K562 (cell line): ENCODE results near the gene SOX18. TPM values are rescaled to one million over a fixed set of nuclear protein-coding genes. Genes with fewer than 3 reads are reported as not detected.

ENCODE experiments used
- CGGBP1 ChIP-seq: fragments of 250-450 bp; sonication (Bioruptor Pico); IDR thresholded peaks from 2 replicates; pipeline ENCODE4 v1.9.0; 2021; ENCODE audit warnings: mild to moderate bottlenecking
- CREB3L1 ChIP-seq: fragments of 450-650 bp; IDR thresholded peaks from 2 replicates; pipeline ENCODE4 v1.6.1; 2014; ENCODE audit warnings: low read depth, mild to moderate bottlenecking, moderate library complexity, borderline replicate concordance
- FOXJ3 ChIP-seq: sonication (generic); formaldehyde crosslinking; IDR thresholded peaks from 2 replicates; pipeline ENCODE4 v1.4.0; 2020; ENCODE audit warnings: mild to moderate bottlenecking, missing genetic modification reagents
- FOXK2 ChIP-seq, 2 experiments: fragments of 450-650 bp; IDR thresholded peaks in 1 of 2; conservative IDR thresholded peaks in 1 of 2; 2 replicates each; pipeline ENCODE4 v1.6.1; 2016; ENCODE audit warnings: low read depth in 2 of 2, mild to moderate bottlenecking in 1 of 2
- HCFC1 ChIP-seq: IDR thresholded peaks from 2 replicates; pipeline ENCODE4 v1.6.1; 2012; ENCODE audit warnings: low read depth, low read length, improper control_type of control experiment
- HES1 ChIP-seq: fragments of 450-650 bp; IDR thresholded peaks from 2 replicates; pipeline ENCODE4 v1.6.1; 2016; ENCODE audit warnings: low read depth, mild to moderate bottlenecking, moderate library complexity
- NFRKB ChIP-seq: fragments of 450-650 bp; IDR thresholded peaks from 2 replicates; pipeline ENCODE4 v1.6.1; 2016; ENCODE audit warnings: low read depth
- PCBP1 ChIP-seq: fragments of 200-400 bp; formaldehyde crosslinking; IDR thresholded peaks from 2 replicates; pipeline ENCODE4 v1.6.1; 2018; ENCODE audit warnings: mild to moderate bottlenecking, low read depth, low read length; ENCODE audit not compliant: poor library complexity, severe bottlenecking
- SREBF2 ChIP-seq: sonication (generic); formaldehyde crosslinking; IDR thresholded peaks from 2 replicates; pipeline ENCODE4 v1.4.0; 2020; ENCODE audit warnings: mild to moderate bottlenecking, missing genetic modification reagents
- TFE3 ChIP-seq: fragments of 450-650 bp; formaldehyde crosslinking; IDR thresholded peaks from 2 replicates; pipeline ENCODE4 v1.4.0; 2020; ENCODE audit warnings: mild to moderate bottlenecking, mixed read lengths
- TSHZ1 ChIP-seq: fragments of 250-450 bp; sonication (Bioruptor Pico); IDR thresholded peaks from 2 replicates; pipeline ENCODE4 v1.4.0; 2020; ENCODE audit warnings: mild to moderate bottlenecking, moderate library complexity
- ZHX1 ChIP-seq: fragments of 150-350 bp; conservative IDR thresholded peaks from 2 replicates; pipeline ENCODE4 v1.6.1; 2014; ENCODE audit warnings: low read length
- ZNF431 ChIP-seq: sonication (generic); formaldehyde crosslinking; IDR thresholded peaks from 2 replicates; pipeline ENCODE4 v1.8.0; 2022; ENCODE audit warnings: mild to moderate bottlenecking, missing genetic modification reagents
- ZNF512 ChIP-seq: IDR thresholded peaks from 2 replicates; pipeline ENCODE4 v1.6.1; 2016; ENCODE audit warnings: missing genetic modification characterization, missing compliant biosample characterization
- polyA plus RNA-seq, 8 experiments: library from polyadenylated mRNA; depleted of rRNA in 4 of 8; stranded (reverse) in 5 of 8; unstranded in 3 of 8; fragments of >200 nt; fragmentation: Nextera tagmentation in 2 of 8; fragmentation: Illumina TruSeq in 1 of 8; extraction: Ambion mirVana in 2 of 8; extraction: Trizol in 1 of 8; gene quantifications; 2 replicates each; pipeline versions ENCODE4 v1.2.1 to v1.2.3, GENCODE V29; 2011 to 2014; ENCODE audit warnings: inconsistent platforms in 1 of 8, missing spikeins in 1 of 8
- total RNA-seq, 7 experiments: library from RNA; depleted of rRNA in 6 of 7; stranded (reverse); fragments of >200 nt in 6 of 7; fragmentation: Illumina TruSeq in 2 of 7; extraction: Trizol in 2 of 7; gene quantifications; 2 replicates each; pipeline versions ENCODE4 v1.2.1 to v1.2.3, GENCODE V29; 2011 to 2021; ENCODE audit warnings: low replicate concordance in 1 of 7

Gene SOX18
- total and polyA plus RNA-seq, 9 of the 15 experiments (the other 6 are each of a cell fraction or from before 2014, with no cell fraction given), result 0.15 to 19.8 (median 0.33) TPM

GRCh38 chr20:64062596-64063388, 13.4 kb upstream of the SOX18 start, which contains the start of gene TCEA2 (continued):
- no peak for TF ChIP-seq SREBF2
- peak; percentile 53; the same call in 1 of the 2 replicates for TF ChIP-seq ZHX1
- TF ChIP-seq TFE3 (CRISPR knock-in tag), result peak; percentile 80
- TF ChIP-seq CGGBP1 (CRISPR knock-in tag), result no peak
- TF ChIP-seq FOXJ3 (CRISPR knock-in tag), result no peak
- no peak for TF ChIP-seq ZNF512 (tag)
- TF ChIP-seq CREB3L1, result peak; percentile 97
- no peak for TF ChIP-seq NFRKB
- no peak for TF ChIP-seq ZNF431 (CRISPR knock-in tag)
- peak; percentile 100 for TF ChIP-seq HCFC1
- no peak for TF ChIP-seq TSHZ1
- TF ChIP-seq PCBP1, result no peak
- TF ChIP-seq FOXK2 (conservative IDR thresholded peaks at IDR 0.05 in 1 of 2, IDR thresholded peaks at IDR 0.05 in 1 of 2; ENCODE audit: low read depth in 2 of 2), result no peak
- no peak for TF ChIP-seq HES1
